ENCODE results near the gene HES3.

DNA sequence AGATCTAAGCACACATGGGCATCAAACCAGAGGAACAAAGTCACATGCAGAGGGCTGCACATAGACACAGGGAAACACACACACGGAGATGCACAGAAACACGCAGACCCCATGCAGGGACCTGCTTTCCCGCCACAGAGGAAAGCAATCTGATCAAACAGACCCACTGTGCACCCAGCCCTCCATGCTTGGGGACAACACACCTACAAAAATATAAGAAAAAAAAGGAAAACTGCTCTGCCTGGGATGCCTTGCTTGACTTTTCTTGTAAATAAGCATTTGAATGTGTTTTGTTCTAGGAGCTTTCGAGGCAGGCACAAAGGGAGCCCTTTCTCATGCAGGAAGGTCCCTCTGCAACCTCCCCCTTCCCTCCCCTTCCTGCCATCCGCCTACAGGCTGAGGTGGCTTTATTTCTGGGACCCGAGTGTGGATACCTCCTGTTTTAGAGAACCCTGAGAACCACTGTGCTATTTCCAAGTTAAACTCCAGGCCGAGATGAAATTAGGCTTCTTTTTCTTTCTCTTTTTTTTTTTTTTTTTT is 4.7 kb upstream of the HES3 start:
- TF ChIP-seq, protein P1, sequence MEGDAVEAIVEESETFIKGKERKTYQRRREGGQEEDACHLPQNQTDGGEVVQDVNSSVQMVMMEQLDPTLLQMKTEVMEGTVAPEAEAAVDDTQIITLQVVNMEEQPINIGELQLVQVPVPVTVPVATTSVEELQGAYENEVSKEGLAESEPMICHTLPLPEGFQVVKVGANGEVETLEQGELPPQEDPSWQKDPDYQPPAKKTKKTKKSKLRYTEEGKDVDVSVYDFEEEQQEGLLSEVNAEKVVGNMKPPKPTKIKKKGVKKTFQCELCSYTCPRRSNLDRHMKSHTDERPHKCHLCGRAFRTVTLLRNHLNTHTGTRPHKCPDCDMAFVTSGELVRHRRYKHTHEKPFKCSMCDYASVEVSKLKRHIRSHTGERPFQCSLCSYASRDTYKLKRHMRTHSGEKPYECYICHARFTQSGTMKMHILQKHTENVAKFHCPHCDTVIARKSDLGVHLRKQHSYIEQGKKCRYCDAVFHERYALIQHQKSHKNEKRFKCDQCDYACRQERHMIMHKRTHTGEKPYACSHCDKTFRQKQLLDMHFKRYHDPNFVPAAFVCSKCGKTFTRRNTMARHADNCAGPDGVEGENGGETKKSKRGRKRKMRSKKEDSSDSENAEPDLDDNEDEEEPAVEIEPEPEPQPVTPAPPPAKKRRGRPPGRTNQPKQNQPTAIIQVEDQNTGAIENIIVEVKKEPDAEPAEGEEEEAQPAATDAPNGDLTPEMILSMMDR (IDR thresholded peaks at IDR 0.05), result no peak
- no peak for TF ChIP-seq ZFX (IDR thresholded peaks at IDR 0.05; ENCODE audit: borderline replicate concordance)
